ENCODE results near the gene TMEM143. TPM values are rescaled to one million over a fixed set of nuclear protein-coding genes. Genes with fewer than 3 reads are reported as not detected.
"Not testable (repeated sequence)": the region's sequence is repeated elsewhere in the genome, so short reads cannot be mapped to it uniquely, and the experiment has no call there.

TMEM143 gene
- polyA plus RNA-seq, 3 donors: 3.8 to 12.8 (median 7.4) TPM

DNA sequence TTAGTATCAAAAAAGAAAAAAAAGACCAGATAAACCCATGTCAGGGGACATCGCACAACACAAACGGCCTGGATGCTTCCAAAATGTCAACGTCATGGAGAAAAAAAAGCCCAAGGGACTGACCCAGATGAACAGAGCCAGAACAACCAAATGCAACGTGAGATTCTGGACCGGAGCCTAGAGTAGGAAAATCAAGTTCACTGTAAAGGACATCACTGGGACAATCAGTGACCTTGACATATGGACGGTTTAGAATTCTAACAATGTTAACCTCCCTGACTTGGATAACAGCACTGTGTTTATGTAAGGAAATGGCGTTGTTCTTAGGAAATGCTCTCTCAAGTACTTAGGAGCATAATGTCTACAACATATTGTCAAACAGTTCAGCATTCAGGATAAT, 53.5 kb downstream of the TMEM143 start:
- 50 to 59% (median 55%) methylated on average over 7 of the region's 7 CpGs for WGBS, 3 donors
- no peak overlapping the region for H3K27ac ChIP-seq (ENCODE audit: low read depth, low read length)

DNA sequence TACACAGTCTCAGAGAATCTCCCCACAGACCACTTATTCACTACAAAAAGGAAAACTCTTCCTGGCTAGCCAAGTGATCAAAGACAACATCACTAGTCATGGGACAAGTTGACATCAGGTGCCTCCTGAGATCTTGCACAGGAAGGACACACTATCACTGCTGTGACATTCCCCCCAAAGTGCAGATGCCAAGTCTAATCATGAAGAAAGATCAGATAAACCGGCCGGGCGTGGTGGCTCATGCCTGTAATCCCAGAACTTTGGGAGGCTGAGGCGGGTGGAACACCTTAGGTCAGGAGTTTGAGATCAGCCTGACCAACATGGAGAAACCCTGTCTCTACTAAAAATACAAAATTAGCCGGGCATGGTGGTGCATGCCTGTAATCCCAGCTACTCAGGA, 54.0 kb downstream of the TMEM143 start:
- 56 to 77% (median 63%) methylated on average over 4 to 5 of the region's 5 CpGs for WGBS, 3 donors
- not testable (repeated sequence) for H3K27ac ChIP-seq (ENCODE audit: low read depth, low read length)

DNA sequence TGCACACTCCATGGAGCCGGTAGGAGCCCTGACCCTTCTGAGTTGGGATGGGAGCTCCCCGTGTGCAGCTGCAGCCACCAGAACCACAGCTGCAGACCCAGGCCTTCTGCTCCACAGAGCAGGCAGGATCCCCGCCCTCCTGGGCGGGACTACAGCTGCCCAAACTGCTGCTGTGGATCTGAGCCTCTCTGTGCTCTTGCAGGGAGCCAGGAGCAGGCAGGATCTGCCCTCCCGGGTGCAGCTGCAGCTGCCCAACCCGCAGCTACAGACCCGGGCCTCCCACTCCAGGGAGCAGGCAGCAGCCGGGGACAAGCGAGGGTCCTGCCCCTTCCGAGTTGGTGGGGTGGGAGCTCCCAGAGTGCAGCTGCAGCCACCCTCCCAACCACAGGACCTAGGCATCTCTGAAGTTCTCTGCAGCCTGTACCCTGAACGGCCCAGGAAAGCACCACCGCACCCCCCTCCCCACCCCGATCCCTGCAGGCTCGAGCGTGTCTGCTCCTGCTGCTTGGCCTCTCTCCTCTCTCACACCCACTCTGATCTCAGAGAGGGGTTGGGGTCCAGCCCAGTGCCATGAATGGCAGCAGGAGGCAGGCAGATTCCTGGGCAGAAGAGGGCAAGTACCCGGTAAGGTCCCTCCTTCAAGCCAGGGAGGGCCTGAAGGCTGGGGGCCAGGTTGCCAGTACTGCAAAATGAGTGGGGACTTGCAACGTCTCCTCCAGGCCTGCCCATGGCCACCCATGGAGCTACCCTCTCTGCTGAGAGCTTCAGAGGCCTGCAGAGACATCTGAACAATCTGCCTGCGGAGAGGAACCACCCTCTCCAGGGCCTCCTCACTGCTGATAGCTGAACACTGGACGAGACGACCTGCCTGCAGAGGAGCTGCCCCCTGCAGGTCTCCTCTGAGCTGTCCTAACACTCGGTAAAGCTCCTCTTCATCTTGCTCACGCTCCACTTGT, 54.8 kb downstream of the TMEM143 start:
- no peak overlapping the region for H3K27ac ChIP-seq (ENCODE audit: low read depth, low read length)
- WGBS, 3 donors: 59 to 71% (median 64%) methylated on average over 21 to 22 of the region's 22 CpGs

GRCh38 chr19:48303866-48304265, 59.9 kb downstream of the TMEM143 start:
- 83 to 91% (median 85%) methylated on average over 18 to 19 of the region's 19 CpGs for WGBS, 3 donors
- no peak overlapping the region for H3K27ac ChIP-seq (ENCODE audit: low read depth, low read length)

- WGBS, 3 donors: 85 to 91% (median 91%) methylated on average over 10 to 13 of the region's 13 CpGs
- H3K27ac ChIP-seq (ENCODE audit: low read depth, low read length): no peak overlapping the region
These were observed 60.4 kb downstream of the TMEM143 start for GRCh38 chr19:48303367-48303766.

DNA sequence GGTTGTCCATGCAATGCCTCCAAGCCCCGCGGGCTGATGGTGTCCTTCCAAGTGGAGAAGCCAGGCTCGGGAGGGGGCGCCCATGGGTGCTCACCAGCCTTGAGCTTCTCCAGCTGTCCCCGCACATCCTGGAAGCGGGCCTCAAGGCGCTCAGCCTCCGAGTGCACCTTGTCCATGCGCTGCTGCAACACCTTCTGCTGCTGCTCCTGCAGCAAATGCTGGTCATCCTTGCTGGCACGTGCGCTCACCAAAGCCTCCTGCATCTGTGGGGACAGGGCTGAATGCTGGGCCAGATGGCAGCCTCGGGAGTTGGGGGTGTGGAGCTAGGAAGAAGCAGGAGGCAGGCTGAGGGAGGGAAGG, 61.2 kb downstream of the TMEM143 start:
- WGBS, 3 donors: 83 to 95% (median 94%) methylated on average over 10 to 12 of the region's 12 CpGs
- no peak overlapping the region for H3K27ac ChIP-seq (ENCODE audit: low read depth, low read length)

- 73 to 93% (median 87%) methylated on average over 1 of the region's 1 CpG for WGBS, 3 donors
- H3K27ac ChIP-seq (ENCODE audit: low read depth, low read length): no peak overlapping the region
These were observed 61.7 kb downstream of the TMEM143 start for GRCh38 chr19:48301886-48302599.

GRCh38 chr19:48297975-48298374, 65.8 kb downstream of the TMEM143 start:
- H3K27ac ChIP-seq (ENCODE audit: low read depth, low read length): no peak overlapping the region
- whole genome bisulfite sequencing, 3 donors: 87 to 95% (median 93%) methylated on average over 16 of the region's 16 CpGs

DNA sequence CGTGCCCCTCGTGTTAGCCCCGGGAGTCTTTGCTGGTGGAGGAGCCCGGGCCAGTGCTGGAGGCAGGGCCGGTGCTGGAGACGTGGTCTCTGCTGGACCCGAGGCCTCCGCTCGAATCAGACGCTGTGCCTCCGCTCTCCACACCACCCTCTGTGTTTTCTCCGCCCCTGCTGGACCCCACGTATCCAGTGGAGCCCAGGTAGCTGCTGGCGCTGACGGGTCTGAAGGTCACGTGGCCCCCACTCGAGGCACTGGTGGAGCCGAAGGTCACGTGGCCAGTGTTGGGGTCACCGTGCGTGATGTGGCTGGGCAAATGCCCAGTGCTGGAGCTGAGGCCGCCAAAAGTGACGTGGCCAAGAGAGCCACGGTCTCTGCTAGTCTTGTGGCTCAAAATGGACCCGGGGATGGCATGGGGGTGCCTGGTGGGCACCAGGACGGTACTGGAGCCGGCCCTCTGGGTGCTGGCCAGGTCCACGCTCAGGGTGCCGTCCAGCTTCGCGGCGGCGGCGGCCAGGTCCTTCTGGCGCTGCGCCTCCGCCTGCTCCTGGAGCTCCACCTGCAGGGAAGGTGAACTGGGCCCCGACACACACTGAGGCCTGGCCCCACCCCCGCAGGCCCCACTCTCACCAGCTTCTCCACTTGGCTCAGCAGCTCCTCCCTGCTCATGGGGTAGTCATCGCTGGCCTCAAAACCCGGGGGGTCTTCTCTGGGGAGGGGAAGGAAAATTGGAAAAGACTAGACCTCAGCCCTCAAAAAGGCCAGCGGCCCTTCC, 66.6 kb downstream of the TMEM143 start:
- WGBS, 3 donors: 83 to 91% (median 86%) methylated on average over 42 of the region's 42 CpGs
- H3K27ac ChIP-seq (ENCODE audit: low read depth, low read length): no peak overlapping the region

DNA sequence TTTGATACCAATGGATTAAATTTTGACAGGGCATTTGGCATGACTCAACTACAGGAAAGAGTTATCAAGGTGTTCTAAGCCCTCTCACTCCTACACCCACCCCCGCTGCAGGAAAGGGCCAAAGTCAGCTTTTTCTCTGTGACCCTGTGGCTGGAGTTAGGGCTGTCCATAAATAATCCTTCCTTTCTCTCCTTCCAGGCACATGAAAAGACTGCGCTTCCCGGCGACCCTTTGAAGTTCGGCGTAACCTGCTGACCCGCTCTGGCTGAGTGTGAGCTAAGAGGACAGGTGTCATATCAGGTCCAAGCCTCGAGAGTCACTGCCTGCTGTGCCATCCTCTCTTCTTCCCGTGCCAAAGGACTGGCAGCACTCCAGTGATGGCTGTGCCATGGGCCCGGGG, 68.3 kb downstream of the TMEM143 start:
- WGBS, 3 donors: 53 to 79% (median 72%) methylated on average over 10 of the region's 10 CpGs
- H3K27ac ChIP-seq (ENCODE audit: low read depth, low read length): no peak overlapping the region

- no peak overlapping the region for H3K27ac ChIP-seq (ENCODE audit: low read depth, low read length)
- 81 to 92% (median 89%) methylated on average over 4 of the region's 4 CpGs for WGBS, 3 donors
These were observed 70.9 kb downstream of the TMEM143 start for GRCh38 chr19:48292798-48293197.

DNA sequence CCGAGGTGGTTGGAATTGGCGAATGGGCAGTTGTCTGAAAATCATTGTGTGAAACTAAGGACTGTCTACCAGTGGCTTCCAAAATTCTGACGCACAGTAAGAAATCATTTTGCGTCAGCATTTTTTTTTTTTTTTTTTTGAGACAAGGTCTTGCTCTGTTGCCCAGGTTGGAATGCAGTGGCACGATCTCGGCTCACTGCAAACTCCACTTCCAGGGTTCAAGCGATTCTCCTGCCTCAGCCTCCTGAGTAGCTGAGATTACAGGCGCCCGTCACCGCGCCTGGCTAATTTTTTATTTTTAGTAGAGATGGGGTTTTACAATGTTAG, 72.3 kb downstream of the TMEM143 start:
- WGBS, 3 donors: 26 to 33% (median 28%) methylated on average over 11 of the region's 11 CpGs
- not testable (repeated sequence) for H3K27ac ChIP-seq (ENCODE audit: low read depth, low read length)

DNA sequence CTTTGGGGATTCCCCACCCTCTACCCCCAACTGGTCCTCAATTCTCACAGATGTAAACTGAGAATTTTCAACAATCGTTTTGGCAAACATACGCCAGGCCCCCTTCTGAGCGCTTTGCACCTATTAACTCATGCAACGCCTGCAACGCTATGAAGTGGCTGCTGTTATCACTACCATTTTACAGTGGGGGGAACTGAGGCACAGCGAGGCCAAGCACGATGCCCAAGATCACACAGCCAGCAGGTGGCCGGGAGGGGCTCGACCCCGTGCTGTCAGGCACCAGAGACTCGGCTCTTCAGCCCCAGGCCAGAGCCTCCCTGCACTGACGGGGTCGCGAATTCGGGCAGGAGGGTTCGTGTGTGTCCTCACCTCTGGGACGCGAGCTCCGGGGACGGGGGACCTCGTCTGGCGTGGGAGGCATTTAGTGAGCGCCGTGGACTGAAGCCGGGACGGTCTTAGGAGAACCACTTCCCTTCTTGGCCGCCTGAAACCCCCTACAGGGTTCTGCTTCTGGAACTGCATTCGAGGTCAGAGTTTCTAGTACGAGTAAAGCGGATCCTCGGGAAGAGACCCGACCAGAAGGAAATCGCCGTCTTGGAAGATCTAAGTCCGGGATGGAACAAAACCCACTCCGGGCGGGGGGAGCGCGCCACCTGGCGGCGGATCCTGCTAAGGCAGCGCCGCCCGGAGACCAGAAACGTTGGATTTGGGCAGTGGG, 72.8 kb downstream of the TMEM143 start:
- no peak overlapping the region for H3K27ac ChIP-seq (ENCODE audit: low read depth, low read length)
- 1 to 2% (median 2%) methylated on average over 45 of the region's 45 CpGs for WGBS, 3 donors

DNA sequence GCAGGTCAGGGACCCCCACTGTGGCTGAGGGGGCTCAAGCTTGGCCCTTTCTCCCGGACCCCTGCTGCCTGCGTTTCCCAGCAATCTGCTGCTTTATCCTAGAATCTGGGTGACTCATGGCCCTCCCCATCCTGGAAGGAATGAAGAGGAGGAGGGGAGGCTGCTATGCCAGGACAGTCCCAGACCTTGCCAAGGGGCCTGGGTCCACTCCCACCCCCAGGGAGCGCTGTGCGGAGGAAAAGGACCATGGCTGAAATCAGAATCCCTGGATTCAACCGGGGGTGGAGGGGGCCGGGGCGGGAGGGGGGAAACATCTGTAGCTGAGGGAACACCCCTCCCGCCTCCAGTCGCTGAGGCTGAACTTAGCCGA, 73.4 kb downstream of the TMEM143 start:
- 13 to 23% (median 21%) methylated on average over 10 of the region's 10 CpGs for WGBS, 3 donors
- no peak overlapping the region for H3K27ac ChIP-seq (ENCODE audit: low read depth, low read length)

- 87 to 93% (median 92%) methylated on average over 3 of the region's 3 CpGs for WGBS, 3 donors
- H3K27ac ChIP-seq (ENCODE audit: low read depth, low read length): no peak overlapping the region
These were observed 76.0 kb downstream of the TMEM143 start for GRCh38 chr19:48287748-48288147.

DNA sequence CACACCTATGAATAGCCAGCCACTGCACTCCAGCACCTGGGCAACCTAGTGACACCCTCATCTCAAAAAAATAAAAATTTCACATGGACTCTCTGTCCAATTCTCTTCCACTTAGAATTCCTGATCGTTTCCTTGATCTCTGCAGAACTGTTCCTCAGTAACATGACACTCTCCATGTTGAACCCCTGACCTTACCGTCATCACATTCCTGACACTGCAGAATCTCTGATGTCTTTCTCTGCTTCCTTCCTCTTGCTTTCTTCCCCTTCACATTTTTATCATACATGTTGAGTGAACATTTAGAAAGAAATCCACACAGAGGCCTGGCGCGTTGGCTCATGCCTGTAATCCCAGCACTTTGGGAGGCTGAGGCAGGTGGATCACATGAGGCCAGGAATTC, 78.8 kb downstream of the TMEM143 start:
- WGBS, 3 donors: 75 to 94% (median 87%) methylated on average over 4 of the region's 4 CpGs

GRCh38 chr19:48283908-48284307, 79.8 kb downstream of the TMEM143 start:
- no peak overlapping the region for H3K27ac ChIP-seq (ENCODE audit: low read depth, low read length)
- 93 to 99% (median 93%) methylated on average over 7 of the region's 7 CpGs for WGBS, 3 donors

More for the DNA sequence above, 78.8 kb downstream of the TMEM143 start:
- H3K27ac ChIP-seq (ENCODE audit: low read depth, low read length): no peak overlapping the region
